GM23338 (cell line): Measurements from ENCODE around the gene BET1. TPM values are rescaled to one million over a fixed set of nuclear protein-coding genes. Genes with fewer than 3 reads are reported as not detected.

Experiments used
- ATAC-seq: fragments of 200-7000 bp; cut with Tn5 transposase; 3 replicates; pipeline ENCODE4 v1.9.1; 2020
- DNase-seq: peaks from one replicate; pipeline ENCODE4 v3.0.0-alpha.2; 2015; ENCODE audit warnings: low spot score
- H2AFZ ChIP-seq: fragments of 200-600 bp; sonication (generic); 2 replicates; pipeline ENCODE4 v1.8.0; 2016; ENCODE audit warnings: antibody characterized with exemption, mild to moderate bottlenecking, moderate library complexity
- H3F3A ChIP-seq: fragments of 200-600 bp; sonication (generic); replicated peaks from 2 replicates; pipeline ENCODE4 v1.8.0; 2017; ENCODE audit warnings: antibody characterized with exemption, mixed run types, low read depth
- H3K27ac ChIP-seq: fragments of 200-600 bp; sonication (generic); 2 replicates; pipeline ENCODE4 v1.6.1; 2016; ENCODE audit warnings: low read depth
- H3K27me3 ChIP-seq: fragments of 200-600 bp; sonication (generic); 2 replicates; pipeline ENCODE4 v1.8.0; 2016; ENCODE audit warnings: mild to moderate bottlenecking, mixed run types, moderate library complexity; ENCODE audit not compliant: insufficient read depth
- H3K36me3 ChIP-seq: fragments of 200-600 bp; sonication (generic); 2 replicates; pipeline ENCODE4 v1.8.0; 2016; ENCODE audit warnings: mild to moderate bottlenecking; ENCODE audit not compliant: insufficient read depth
- H3K4me1 ChIP-seq: fragments of 200-600 bp; sonication (generic); 2 replicates; pipeline ENCODE4 v1.8.0; 2016; ENCODE audit warnings: mild to moderate bottlenecking, moderate library complexity; ENCODE audit not compliant: insufficient read depth
- H3K4me2 ChIP-seq: fragments of 200-600 bp; sonication (generic); 2 replicates; pipeline ENCODE4 v1.7.1; 2017; ENCODE audit warnings: mixed run types
- H3K4me3 ChIP-seq: fragments of 200-600 bp; sonication (generic); 2 replicates; pipeline ENCODE4 v1.6.1; 2016; ENCODE audit warnings: mixed run types
- H3K79me2 ChIP-seq: fragments of 200-600 bp; sonication (generic); replicated peaks from 2 replicates; pipeline ENCODE4 v1.8.0; 2017; ENCODE audit warnings: mild to moderate bottlenecking; ENCODE audit not compliant: insufficient read depth
- H3K9me2 ChIP-seq: fragments of 200-600 bp; sonication (generic); 2 replicates; pipeline ENCODE4 v1.8.0; 2017; ENCODE audit not compliant: insufficient read depth
- H4K20me1 ChIP-seq: fragments of 200-600 bp; sonication (generic); replicated peaks from 2 replicates; pipeline ENCODE4 v1.8.0; 2017; ENCODE audit warnings: mild to moderate bottlenecking; ENCODE audit not compliant: insufficient read depth
- H3K27ac Mint-ChIP-seq: 2 replicates; pipeline ENCODE4 v1.8.0; 2020; ENCODE audit warnings: inconsistent platforms, mild to moderate bottlenecking, moderate library complexity, mixed read lengths
- H3K27me3 Mint-ChIP-seq: 3 replicates; pipeline ENCODE4 v1.8.0; 2022; ENCODE audit warnings: low read depth, mild to moderate bottlenecking, moderate library complexity, mixed read lengths, inconsistent platforms; ENCODE audit not compliant: insufficient read depth, poor library complexity
- H3K36me3 Mint-ChIP-seq: 3 replicates; pipeline ENCODE4 v1.8.0; 2021; ENCODE audit warnings: low read depth, mild to moderate bottlenecking, inconsistent platforms, moderate library complexity, mixed read lengths
- H3K4me1 Mint-ChIP-seq: 3 replicates; pipeline ENCODE4 v1.8.0; 2020; ENCODE audit warnings: mild to moderate bottlenecking, inconsistent platforms, mixed read lengths
- H3K4me3 Mint-ChIP-seq: 3 replicates; pipeline ENCODE4 v1.8.0; 2021; ENCODE audit warnings: moderate library complexity, mild to moderate bottlenecking, inconsistent platforms, mixed read lengths
- H3K9me3 Mint-ChIP-seq: 3 replicates; pipeline ENCODE4 v1.8.0; 2020; ENCODE audit warnings: moderate library complexity, mild to moderate bottlenecking, inconsistent platforms, mixed read lengths
- CREB1 ChIP-seq: fragments of 250-450 bp; sonication (Bioruptor Pico); IDR thresholded peaks from 2 replicates; pipeline ENCODE4 v1.5.0; 2020; ENCODE audit warnings: low read depth, mild to moderate bottlenecking, moderate library complexity
- CTCF ChIP-seq, 2 experiments: fragments of 200-600 bp in 1 of 2; sonication (generic) in 1 of 2; conservative IDR thresholded peaks; 2 replicates each; pipeline versions ENCODE4 v1.5.1 to v1.6.1; 2016 to 2017; ENCODE audit warnings: antibody characterized with exemption in 2 of 2, low read depth in 2 of 2, mild to moderate bottlenecking in 2 of 2, moderate library complexity in 1 of 2
- ETS1 ChIP-seq: IDR thresholded peaks from 2 replicates; pipeline ENCODE4 v1.6.1; 2016; ENCODE audit warnings: antibody characterized with exemption
- EZH2 ChIP-seq: fragments of 200-600 bp; sonication (generic); IDR thresholded peaks from one replicate; pipeline ENCODE4 v1.8.0; 2017; ENCODE audit warnings: antibody characterized with exemption, mild to moderate bottlenecking, low read depth; ENCODE audit not compliant: unreplicated experiment
- EZH2phosphoT487 ChIP-seq: fragments of 200-600 bp; sonication (generic); IDR thresholded peaks from one replicate; pipeline ENCODE4 v1.8.1; 2018; ENCODE audit warnings: antibody characterized with exemption; ENCODE audit not compliant: unreplicated experiment
- JUNB ChIP-seq: IDR thresholded peaks from one replicate; pipeline ENCODE4 v1.6.1; 2016; ENCODE audit warnings: antibody characterized with exemption; ENCODE audit not compliant: unreplicated experiment
- NANOG ChIP-seq: IDR thresholded peaks from 2 replicates; pipeline ENCODE4 v1.6.1; 2016; ENCODE audit warnings: antibody characterized with exemption, borderline replicate concordance
- POLR2AphosphoS5 ChIP-seq: IDR thresholded peaks from 2 replicates; pipeline ENCODE4 v1.6.1; 2016; ENCODE audit warnings: antibody characterized with exemption, low read depth
- REST ChIP-seq: IDR thresholded peaks from one replicate; pipeline ENCODE4 v1.6.1; 2018; ENCODE audit warnings: antibody characterized with exemption; ENCODE audit not compliant: unreplicated experiment
- STAT1 ChIP-seq: IDR thresholded peaks from one replicate; pipeline ENCODE4 v1.6.1; 2016; ENCODE audit warnings: antibody characterized with exemption; ENCODE audit not compliant: unreplicated experiment
- ZNF114 ChIP-seq: fragments of 250-450 bp; sonication (Bioruptor Pico); IDR thresholded peaks from 2 replicates; pipeline ENCODE4 v1.5.0; 2020; ENCODE audit warnings: mild to moderate bottlenecking, moderate library complexity
- ZNF331 ChIP-seq: fragments of 250-450 bp; sonication (Bioruptor Pico); IDR thresholded peaks from 2 replicates; pipeline ENCODE4 v1.5.0; 2020; ENCODE audit warnings: low read depth, mild to moderate bottlenecking, moderate library complexity
- ZNF462 ChIP-seq: fragments of 250-450 bp; sonication (Bioruptor Pico); IDR thresholded peaks from 2 replicates; pipeline ENCODE4 v1.5.0; 2020; ENCODE audit warnings: mild to moderate bottlenecking, moderate library complexity
- polyA plus RNA-seq: library from polyadenylated mRNA; unstranded; fragments of >200 nt; fragmentation: Nextera tagmentation; extraction: Ambion mirVana; gene quantifications from 2 replicates; pipeline ENCODE4 v1.2.1, GENCODE V29; 2016
- total RNA-seq: library from RNA; depleted of rRNA; stranded (reverse); fragments of >200 nt; shearing (Covaris generic); gene quantifications from 2 replicates; pipeline ENCODE4 v1.2.3, GENCODE V29; 2014

Gene BET1
- total and polyA plus RNA-seq, 2 experiments from 2014 or later: 42.2 to 69.2 TPM

- Histone ChIP-seq H3K4me1 (peaks cover 24% of the 10 kb centered on the region), H3K79me2 (no peaks in the 10 kb centered on the region), H3K4me2 (no peak overlapping the region), H3K4me3 (no peak overlapping the region), H3K36me3 (no peaks in the 10 kb centered on the region), H3K9me2 (0 out of 2 replicates have a peak, but pooled peaks cover 4% of the 10 kb centered on the region), H3K27me3 (no peaks in the 10 kb centered on the region), H4K20me1 (no peaks in the 10 kb centered on the region), H3F3A (no peaks in the 10 kb centered on the region), H2AFZ (no peak overlapping the region; the same call in 1 of the 2 replicates), H3K27ac (no peak overlapping the region)
- TF ChIP-seq NANOG (no peak), STAT1 (no peak), ZNF114 (no peak), POLR2AphosphoS5 (no peak), EZH2phosphoT487 (no peak), REST (no peak), EZH2 (no peak), CREB1 (CRISPR knock-in tag) (no peak), ZNF462 (CRISPR knock-in tag) (no peak), ETS1 (no peak), CTCF (conservative IDR thresholded peaks at IDR 0.05; ENCODE audit: low read depth in 2 of 2) (no peak), ZNF331 (CRISPR knock-in tag) (no peak), JUNB (no peak)
- peaks cover 16% of the 10 kb centered on the region for H3K4me1 Mint-ChIP-seq
- no peak for ATAC-seq
- no peak for DNase-seq
- H3K36me3 Mint-ChIP-seq: no peaks in the 10 kb centered on the region
- no peak overlapping the region for H3K4me3 Mint-ChIP-seq
- no peaks in the 10 kb centered on the region for H3K27me3 Mint-ChIP-seq
- no peak overlapping the region for H3K27ac Mint-ChIP-seq
- no peaks in the 10 kb centered on the region for H3K9me3 Mint-ChIP-seq
These were observed 43.8 kb upstream of the BET1 start for GRCh38 chr7:94047956-94048355.
